Loucy (cell line): ENCODE results near the gene PCDHGA7.
A peak's percentile ranks its signal among the peaks of the same experiment; 100 is the strongest.

Experiments used
- H2AFZ ChIP-seq: fragments of 200-600 bp; sonication (generic); 2 replicates; pipeline ENCODE4 v1.6.0; 2016; ENCODE audit warnings: antibody characterized with exemption, mild to moderate bottlenecking, low read length, moderate library complexity
- H3F3A ChIP-seq: fragments of 200-600 bp; 2 replicates; pipeline ENCODE4 v1.6.0; 2016; ENCODE audit warnings: antibody characterized with exemption, low read depth, mild to moderate bottlenecking
- H3K27me3 ChIP-seq: fragments of 200-600 bp; sonication (generic); 2 replicates; pipeline ENCODE4 v1.6.1; 2014; ENCODE audit warnings: low read length, mild to moderate bottlenecking; ENCODE audit not compliant: insufficient read depth, poor library complexity, severe bottlenecking
- H3K36me3 ChIP-seq: fragments of 200-600 bp; sonication (generic); 2 replicates; pipeline ENCODE4 v1.6.1; 2016; ENCODE audit warnings: low read length; ENCODE audit not compliant: insufficient read depth
- H3K4me1 ChIP-seq: fragments of 200-600 bp; sonication (generic); 2 replicates; pipeline ENCODE4 v1.5.1; 2014; ENCODE audit warnings: low read length, mild to moderate bottlenecking; ENCODE audit not compliant: insufficient read depth, poor library complexity, severe bottlenecking
- H3K4me2 ChIP-seq: fragments of 200-600 bp; sonication (generic); 2 replicates; pipeline ENCODE4 v1.6.0; 2014; ENCODE audit warnings: antibody characterized with exemption, low read length, low read depth, mild to moderate bottlenecking; ENCODE audit not compliant: poor library complexity, severe bottlenecking
- H3K4me3 ChIP-seq: fragments of 200-600 bp; sonication (generic); 2 replicates; pipeline ENCODE4 v1.5.1; 2014; ENCODE audit warnings: low read length, mild to moderate bottlenecking, mixed read lengths; ENCODE audit not compliant: poor library complexity, severe bottlenecking
- H3K79me2 ChIP-seq: fragments of 200-600 bp; sonication (generic); 2 replicates; pipeline ENCODE4 v1.6.1; 2014; ENCODE audit warnings: low read length; ENCODE audit not compliant: insufficient read depth
- H3K9ac ChIP-seq: fragments of 200-600 bp; sonication (generic); 2 replicates; pipeline ENCODE4 v1.6.0; 2014; ENCODE audit warnings: mild to moderate bottlenecking, low read depth, low read length, moderate library complexity; ENCODE audit not compliant: poor library complexity, severe bottlenecking
- H3K9me2 ChIP-seq: fragments of 200-600 bp; sonication (generic); replicated peaks from 2 replicates; pipeline ENCODE4 v1.6.1; 2016; ENCODE audit warnings: low read depth, low read length, mixed read lengths
- H3K9me3 ChIP-seq: fragments of 200-600 bp; sonication (generic); 2 replicates; pipeline ENCODE4 v1.6.1; 2014; ENCODE audit warnings: mild to moderate bottlenecking, antibody characterized with exemption, low read length, low read depth; ENCODE audit not compliant: insufficient read depth
- H4K20me1 ChIP-seq: fragments of 200-600 bp; sonication (generic); 2 replicates; pipeline ENCODE4 v1.6.0; 2014; ENCODE audit warnings: antibody characterized with exemption, low read length, mild to moderate bottlenecking; ENCODE audit not compliant: insufficient read depth, poor library complexity, severe bottlenecking
- EZH2phosphoT487 ChIP-seq: fragments of 200-600 bp; IDR thresholded peaks from 2 replicates; pipeline ENCODE4 v1.6.1; 2018; ENCODE audit warnings: antibody characterized with exemption, mild to moderate bottlenecking, moderate library complexity, borderline replicate concordance
- TF ChIP-seq, protein P1 (sequence below): fragments of 200-600 bp; sonication (generic); conservative IDR thresholded peaks from 2 replicates; pipeline ENCODE4 v1.5.1; 2014; ENCODE audit warnings: mild to moderate bottlenecking, antibody characterized with exemption, low read length

Gene PCDHGA7

DNA sequence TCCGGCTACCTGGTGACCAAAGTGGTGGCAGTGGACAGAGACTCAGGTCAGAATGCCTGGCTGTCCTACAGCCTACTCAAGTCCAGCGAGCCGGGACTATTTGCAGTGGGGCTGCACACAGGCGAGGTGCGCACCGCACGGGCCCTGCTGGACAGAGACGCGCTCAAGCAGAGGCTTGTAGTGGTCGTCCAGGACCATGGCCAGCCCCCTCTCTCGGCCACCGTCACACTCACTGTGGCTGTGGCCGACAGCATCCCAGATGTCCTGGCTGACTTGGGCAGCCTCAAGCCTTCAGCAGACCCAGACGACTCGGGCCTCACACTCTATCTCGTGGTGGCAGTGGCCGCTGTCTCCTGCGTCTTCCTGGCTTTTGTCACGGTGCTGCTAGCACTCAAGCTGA lies 25.6 kb upstream of the PCDHGA7 start:
- no peak overlapping the region for H3K9ac ChIP-seq

DNA sequence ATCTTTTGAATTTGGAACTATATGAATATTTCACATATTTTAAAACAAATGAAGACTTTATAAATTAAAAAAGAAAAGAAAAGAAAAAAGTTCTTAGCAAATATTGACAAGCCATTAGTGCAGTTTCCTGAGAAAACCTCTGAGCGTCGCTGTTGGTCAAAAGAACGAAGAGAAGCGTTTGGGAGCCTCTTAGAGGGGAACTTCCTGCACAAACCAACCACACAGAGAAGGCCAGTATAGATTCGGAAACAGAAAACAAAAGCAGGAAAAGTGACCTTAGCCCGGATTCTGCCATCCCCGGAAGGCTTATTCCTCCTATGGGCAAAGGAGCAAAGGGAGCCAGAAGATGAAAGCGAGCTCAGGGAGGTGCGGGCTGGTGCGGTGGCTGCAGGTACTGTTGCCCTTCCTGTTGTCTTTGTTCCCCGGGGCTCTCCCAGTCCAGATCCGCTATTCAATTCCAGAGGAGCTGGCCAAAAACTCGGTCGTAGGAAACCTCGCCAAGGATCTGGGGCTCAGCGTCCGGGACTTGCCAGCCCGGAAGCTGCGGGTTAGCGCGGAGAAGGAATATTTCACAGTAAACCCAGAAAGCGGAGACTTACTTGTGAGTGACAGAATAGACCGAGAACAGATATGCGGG lies 22.6 kb upstream of the PCDHGA7 start, which contains the start of gene PCDHGB2:
Gene PCDHGB2 (plus strand): TSS at position 205 of the 637 bp plus-strand sequence. CDS start 142 bp downstream, at position 347.
- Histone ChIP-seq H3K9me3 (no peaks in the 10 kb centered on the region), H4K20me1 (no peaks in the 10 kb centered on the region), H3K27me3 (no peaks in the 10 kb centered on the region), H3F3A (no peaks in the 10 kb centered on the region), H3K4me3 (peak within 1 kb of the TSS; percentile 67), H3K9ac (peak within 1 kb of the TSS; percentile 63), H2AFZ (peak within 1 kb of the TSS; percentile 98), H3K79me2 (no peaks in the 10 kb centered on the region), H3K36me3 (no peaks in the 10 kb centered on the region), H3K9me2 (no peaks in the 10 kb centered on the region), H3K4me2 (peak within 1 kb of the TSS; percentile 70), H3K4me1 (no peaks in the 10 kb centered on the region)
- no peak for TF ChIP-seq EZH2phosphoT487
- TF ChIP-seq, protein P1, sequence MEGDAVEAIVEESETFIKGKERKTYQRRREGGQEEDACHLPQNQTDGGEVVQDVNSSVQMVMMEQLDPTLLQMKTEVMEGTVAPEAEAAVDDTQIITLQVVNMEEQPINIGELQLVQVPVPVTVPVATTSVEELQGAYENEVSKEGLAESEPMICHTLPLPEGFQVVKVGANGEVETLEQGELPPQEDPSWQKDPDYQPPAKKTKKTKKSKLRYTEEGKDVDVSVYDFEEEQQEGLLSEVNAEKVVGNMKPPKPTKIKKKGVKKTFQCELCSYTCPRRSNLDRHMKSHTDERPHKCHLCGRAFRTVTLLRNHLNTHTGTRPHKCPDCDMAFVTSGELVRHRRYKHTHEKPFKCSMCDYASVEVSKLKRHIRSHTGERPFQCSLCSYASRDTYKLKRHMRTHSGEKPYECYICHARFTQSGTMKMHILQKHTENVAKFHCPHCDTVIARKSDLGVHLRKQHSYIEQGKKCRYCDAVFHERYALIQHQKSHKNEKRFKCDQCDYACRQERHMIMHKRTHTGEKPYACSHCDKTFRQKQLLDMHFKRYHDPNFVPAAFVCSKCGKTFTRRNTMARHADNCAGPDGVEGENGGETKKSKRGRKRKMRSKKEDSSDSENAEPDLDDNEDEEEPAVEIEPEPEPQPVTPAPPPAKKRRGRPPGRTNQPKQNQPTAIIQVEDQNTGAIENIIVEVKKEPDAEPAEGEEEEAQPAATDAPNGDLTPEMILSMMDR: peak; percentile 61

More for the DNA sequence above, 25.6 kb upstream of the PCDHGA7 start:
- Histone ChIP-seq H2AFZ (no peak overlapping the region), H3K27me3 (no peaks in the 10 kb centered on the region), H3K36me3 (no peaks in the 10 kb centered on the region), H3K4me2 (no peak overlapping the region), H3K79me2 (no peaks in the 10 kb centered on the region), H3K4me1 (no peaks in the 10 kb centered on the region), H3F3A (no peaks in the 10 kb centered on the region), H4K20me1 (no peaks in the 10 kb centered on the region), H3K9me2 (no peaks in the 10 kb centered on the region), H3K4me3 (no peak overlapping the region), H3K9me3 (no peaks in the 10 kb centered on the region)
- no peak for TF ChIP-seq EZH2phosphoT487
- TF ChIP-seq, protein P1: no peak

DNA sequence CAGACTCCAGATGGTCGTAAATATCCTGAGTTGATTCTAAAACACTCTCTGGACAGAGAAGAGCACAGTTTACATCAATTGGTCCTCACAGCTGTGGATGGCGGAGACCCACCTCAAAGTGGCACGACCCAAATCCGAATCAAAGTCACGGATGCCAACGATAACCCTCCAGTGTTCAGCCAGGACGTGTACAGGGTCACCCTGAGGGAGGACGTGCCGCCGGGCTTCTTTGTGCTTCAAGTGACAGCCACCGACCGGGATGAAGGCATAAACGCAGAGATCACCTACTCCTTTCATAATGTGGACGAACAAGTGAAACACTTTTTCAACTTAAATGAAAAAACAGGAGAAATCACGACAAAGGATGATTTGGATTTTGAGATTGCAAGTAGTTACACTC lies 21.9 kb upstream of the PCDHGA7 start:
- Histone ChIP-seq H3K4me1 (no peaks in the 10 kb centered on the region), H3K4me3 (peak overlapping the region; percentile 67), H4K20me1 (no peaks in the 10 kb centered on the region), H3K79me2 (no peaks in the 10 kb centered on the region), H2AFZ (no peak overlapping the region), H3F3A (no peaks in the 10 kb centered on the region), H3K9me2 (no peaks in the 10 kb centered on the region), H3K9me3 (no peaks in the 10 kb centered on the region; the same call in 1 of the 2 replicates), H3K9ac (no peak overlapping the region), H3K36me3 (no peaks in the 10 kb centered on the region), H3K27me3 (no peaks in the 10 kb centered on the region), H3K4me2 (no peak overlapping the region)
- no peak for TF ChIP-seq EZH2phosphoT487

DNA sequence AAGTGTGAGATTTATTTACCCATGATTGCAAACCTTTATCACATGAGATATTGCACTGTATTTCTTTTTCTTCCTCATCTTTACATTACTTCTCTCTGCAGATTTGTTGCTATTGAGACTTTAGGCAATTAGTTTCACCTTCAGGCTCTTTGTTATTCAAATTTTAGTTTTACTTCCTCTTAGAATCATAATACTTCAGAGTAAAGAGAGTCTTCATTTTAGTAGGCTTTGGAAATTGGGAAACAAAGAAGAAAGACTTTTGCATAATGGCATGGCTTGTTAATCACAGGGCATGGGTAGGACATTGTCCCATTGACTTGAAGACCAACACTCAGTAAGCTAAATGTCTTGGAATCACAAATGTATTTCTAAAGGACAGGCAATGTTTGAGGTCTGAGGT lies 19.8 kb upstream of the PCDHGA7 start:
- no peaks in the 10 kb centered on the region for H3K36me3 ChIP-seq
- peak overlapping the region; percentile 28 for H3K4me3 ChIP-seq

More for the DNA sequence above, 19.8 kb upstream of the PCDHGA7 start:
- TF ChIP-seq, protein P1: no peak
- TF ChIP-seq EZH2phosphoT487: no peak
- Histone ChIP-seq H4K20me1 (no peaks in the 10 kb centered on the region), H3K9ac (no peak overlapping the region), H3K9me3 (no peaks in the 10 kb centered on the region; the same call in 1 of the 2 replicates), H3K4me2 (no peak overlapping the region), H3K9me2 (no peaks in the 10 kb centered on the region), H3K27me3 (no peaks in the 10 kb centered on the region), H3K79me2 (no peaks in the 10 kb centered on the region), H2AFZ (no peak overlapping the region), H3F3A (no peaks in the 10 kb centered on the region), H3K4me1 (no peaks in the 10 kb centered on the region)
